Esophagus muscularis mucosa (tissue), 4 donors: ENCODE results near the gene FOXG1. TPM values are rescaled to one million over a fixed set of nuclear protein-coding genes. Genes with fewer than 3 reads are reported as not detected.

ENCODE experiments used
- DNase-seq: peaks from one replicate; pipeline ENCODE4 v3.0.0-alpha.2; 2017; ENCODE audit errors: extremely low spot score
- H3K27ac ChIP-seq, 4 donors: fragments of 200-600 bp; sonication (generic); replicated peaks in 1 of 4; 1 replicate in 3 of 4; 2 replicates in 1 of 4; pipeline ENCODE4 v1.5.1; 2016 to 2019; ENCODE audit warnings: mild to moderate bottlenecking in 1 of 4
- H3K27me3 ChIP-seq, 4 donors: fragments of 200-600 bp; sonication (generic); one replicate each; pipeline versions ENCODE4 v1.5.1 to v1.6.0; 2016 to 2019
- H3K36me3 ChIP-seq, 4 donors: fragments of 200-600 bp; sonication (generic); one replicate each; pipeline ENCODE4 v1.5.1; 2016 to 2019
- H3K4me1 ChIP-seq, 4 donors: fragments of 200-600 bp; sonication (generic); one replicate each; pipeline ENCODE4 v1.5.1; 2016 to 2019
- H3K4me3 ChIP-seq, 4 donors: fragments of 200-600 bp; sonication (generic); 1 replicate in 2 of 4; 2 replicates in 2 of 4; pipeline ENCODE4 v1.5.1; 2016 to 2019; ENCODE audit warnings: mild to moderate bottlenecking in 4 of 4, moderate library complexity in 1 of 4
- H3K9me3 ChIP-seq, 4 donors: fragments of 200-600 bp; sonication (generic); 1 replicate in 3 of 4; 2 replicates in 1 of 4; pipeline ENCODE4 v1.5.1; 2016 to 2019
- CTCF ChIP-seq, 3 experiments: fragments of 200-600 bp in 2 of 3; fragments of 450-650 bp in 1 of 3; sonication (generic) in 2 of 3; IDR thresholded peaks; one replicate each; pipeline ENCODE4 v1.5.1; 2017 to 2019; ENCODE audit warnings: antibody characterized with exemption in 3 of 3, mild to moderate bottlenecking in 2 of 3, moderate library complexity in 1 of 3
- EP300 ChIP-seq: sonication (generic); formaldehyde crosslinking; IDR thresholded peaks from one replicate; pipeline ENCODE4 v1.6.1; 2017; ENCODE audit warnings: antibody characterized with exemption
- POLR2A ChIP-seq: fragments of 450-650 bp; IDR thresholded peaks from one replicate; pipeline ENCODE4 v1.6.1; 2017; ENCODE audit warnings: antibody characterized with exemption, moderate library complexity, mild to moderate bottlenecking, low read depth
- POLR2AphosphoS5 ChIP-seq, 2 donors: sonication (generic); formaldehyde crosslinking; IDR thresholded peaks; one replicate each; pipeline ENCODE4 v1.6.1; 2017; ENCODE audit warnings: antibody characterized with exemption in 2 of 2
- WGBS: methylation state at CpG from one replicate; pipeline ENCODE4 v1.1.5; 2018; 5-methylcytosine and 5-hydroxymethylcytosine counted together
- intact Hi-C: fragments of 100-400 bp; cut with DNase I; formaldehyde crosslinking; loops from one replicate; pipeline ENCODE4 v1.15.1; 2023
- total RNA-seq, 4 donors: library from RNA; depleted of rRNA; stranded (reverse); fragments of >200 nt; gene quantifications; one replicate each; pipeline versions ENCODE4 v1.1.0 to v1.2.1, GENCODE V29; 2016

The FOXG1 gene
- total RNA-seq, 4 donors from 2014 or later: 0.65 to 1.2 (median 0.75) TPM

GRCh38 chr14:28784096-28785048, 17.8 kb downstream of the FOXG1 start:
- TF ChIP-seq EP300: no peak
- TF ChIP-seq CTCF (IDR thresholded peaks at IDR 0.05): no peak
- no peak for TF ChIP-seq POLR2A
- TF ChIP-seq POLR2AphosphoS5 (IDR thresholded peaks at IDR 0.05): no peak
- Histone ChIP-seq H3K27me3 (peaks cover 0 to 68% (median 21%) of the 10 kb centered on the region in 4 donors), H3K4me3 (peak overlapping the region; percentile 49 to 60 (median 54)), H3K4me1 (peaks cover 8 to 17% (median 14%) of the 10 kb centered on the region in 4 donors), H3K27ac (peak overlapping the region in 1 of 4 donors; percentile 63), H3K9me3 (no peaks in the 10 kb centered on the region), H3K36me3 (no peaks in the 10 kb centered on the region)
- DNase-seq: no peak
- 23% methylated on average over 16 of the region's 16 CpGs for WGBS
- intact Hi-C loops: no loop called here

- intact Hi-C loops: no loop called here
- H3K27ac ChIP-seq: peak overlapping the region; percentile 16 to 63 (median 37)
- peak overlapping the region; percentile 49 to 60 (median 54) for H3K4me3 ChIP-seq
- peaks cover 8 to 17% (median 14%) of the 10 kb centered on the region in 4 donors for H3K4me1 ChIP-seq
- no peaks in the 10 kb centered on the region for H3K9me3 ChIP-seq
- 4% methylated on average over 51 of the region's 62 CpGs for WGBS
- TF ChIP-seq EP300: no peak
- peak; percentile 39 to 43 for TF ChIP-seq POLR2AphosphoS5 (IDR thresholded peaks at IDR 0.05)
- no peaks in the 10 kb centered on the region for H3K36me3 ChIP-seq
- DNase-seq: no peak
- H3K27me3 ChIP-seq: peaks cover 0 to 59% (median 20%) of the 10 kb centered on the region in 4 donors
These were observed 18.7 kb downstream of the FOXG1 start for GRCh38 chr14:28785096-28785952.

- Histone ChIP-seq H3K4me3 (no peak overlapping the region), H3K27me3 (no peaks in the 10 kb centered on the region), H3K36me3 (no peaks in the 10 kb centered on the region), H3K9me3 (no peaks in the 10 kb centered on the region), H3K27ac (no peak overlapping the region), H3K4me1 (no peaks in the 10 kb centered on the region)
- no peak for TF ChIP-seq POLR2A
- TF ChIP-seq POLR2AphosphoS5 (IDR thresholded peaks at IDR 0.05): no peak
- TF ChIP-seq CTCF (IDR thresholded peaks at IDR 0.05): no peak
- TF ChIP-seq EP300: no peak
- intact Hi-C loops: no loop called here
- 93% methylated on average over 1 of the region's 1 CpG for WGBS
- DNase-seq: no peak
These were observed 40.9 kb downstream of the FOXG1 start for GRCh38 chr14:28807518-28807917.

GRCh38 chr14:28813810-28814209, 47.2 kb downstream of the FOXG1 start:
- Histone ChIP-seq H3K9me3 (no peaks in the 10 kb centered on the region), H3K27me3 (no peaks in the 10 kb centered on the region), H3K4me3 (no peak overlapping the region), H3K27ac (no peak overlapping the region), H3K4me1 (no peaks in the 10 kb centered on the region), H3K36me3 (no peaks in the 10 kb centered on the region)
- TF ChIP-seq EP300: no peak
- TF ChIP-seq POLR2AphosphoS5 (IDR thresholded peaks at IDR 0.05): no peak
- TF ChIP-seq POLR2A: no peak
- no peak for TF ChIP-seq CTCF (IDR thresholded peaks at IDR 0.05)
- no peak for DNase-seq
- 82% methylated on average over 3 of the region's 3 CpGs for whole genome bisulfite sequencing
- intact Hi-C loops: no loop called here
